RWPE2 (cell line): Measurements from ENCODE around the gene SLC39A11.
"Not testable (repeated sequence)": the region's sequence is repeated elsewhere in the genome, so short reads cannot be mapped to it uniquely, and the experiment has no call there.

Experiments used
- ATAC-seq: fragments of 200-7000 bp; cut with Tn5 transposase; 3 replicates; pipeline ENCODE4 v1.9.1; 2021; ENCODE audit warnings: low read depth
- DNase-seq: peaks from one replicate; pipeline ENCODE4 v3.0.0-alpha.2; 2020; ENCODE audit warnings: low spot score
- H3K27ac ChIP-seq: fragments of 450-650 bp; 2 replicates; pipeline ENCODE4 v1.5.1; 2017; ENCODE audit warnings: mild to moderate bottlenecking; ENCODE audit not compliant: poor library complexity, severe bottlenecking
- H3K27me3 ChIP-seq: fragments of 250-450 bp; sonication (Bioruptor Pico); 2 replicates; pipeline ENCODE4 v1.5.1; 2021; ENCODE audit warnings: mild to moderate bottlenecking, moderate library complexity; ENCODE audit not compliant: insufficient read depth, poor library complexity, severe bottlenecking
- H3K36me3 ChIP-seq: fragments of 250-450 bp; sonication (Bioruptor Pico); 2 replicates; pipeline ENCODE4 v1.5.1; 2020; ENCODE audit warnings: low read depth, mild to moderate bottlenecking, moderate library complexity
- H3K4me1 ChIP-seq: fragments of 250-450 bp; sonication (Bioruptor Pico); 2 replicates; pipeline ENCODE4 v1.5.1; 2021; ENCODE audit warnings: mild to moderate bottlenecking, moderate library complexity; ENCODE audit not compliant: insufficient read depth, poor library complexity, severe bottlenecking
- H3K4me3 ChIP-seq: fragments of 250-450 bp; sonication (Bioruptor Pico); 2 replicates; pipeline ENCODE4 v1.5.1; 2021; ENCODE audit warnings: mild to moderate bottlenecking, moderate library complexity; ENCODE audit not compliant: severe bottlenecking
- H3K9me3 ChIP-seq: fragments of 250-450 bp; sonication (Bioruptor Pico); 2 replicates; pipeline ENCODE4 v1.5.1; 2021; ENCODE audit warnings: mild to moderate bottlenecking, moderate library complexity; ENCODE audit not compliant: severe bottlenecking
- CTCF ChIP-seq: fragments of 450-650 bp; IDR thresholded peaks from one replicate; pipeline ENCODE4 v1.5.1; 2017; ENCODE audit warnings: mild to moderate bottlenecking, moderate library complexity; ENCODE audit not compliant: poor library complexity, severe bottlenecking

The SLC39A11 gene

GRCh38 chr17:72639711-72640110, 452.8 kb downstream of the SLC39A11 start:
- no peak for TF ChIP-seq CTCF
- Histone ChIP-seq H3K4me1 (peaks cover 8% of the 10 kb centered on the region), H3K9me3 (no peaks in the 10 kb centered on the region), H3K36me3 (no peaks in the 10 kb centered on the region), H3K4me3 (no peak overlapping the region), H3K27ac (no peak overlapping the region), H3K27me3 (no peaks in the 10 kb centered on the region)
- no peak for DNase-seq
- ATAC-seq = no peak; the same call in 2 of the 3 replicates

DNA sequence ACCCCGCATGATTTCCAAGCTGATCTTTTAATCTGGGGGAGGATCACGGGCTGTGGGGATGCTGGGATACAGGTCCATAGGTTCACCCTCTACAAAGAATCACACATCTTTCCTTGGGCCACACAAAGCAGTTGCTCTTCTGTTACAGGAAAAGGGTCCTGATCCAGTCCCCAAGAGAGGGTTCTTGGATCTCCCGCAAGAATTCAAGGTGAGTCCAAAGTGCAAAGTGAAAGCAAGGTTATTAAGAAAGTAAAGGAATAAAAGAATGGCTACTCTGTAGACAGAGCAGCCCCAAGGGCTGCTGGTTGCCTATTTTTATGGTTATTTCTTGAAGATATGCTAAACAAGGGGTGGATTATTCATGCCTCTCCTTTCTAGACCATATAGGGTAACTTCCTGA, 453.6 kb downstream of the SLC39A11 start:
- H3K36me3 ChIP-seq, H3K4me1 ChIP-seq, ATAC-seq, H3K9me3 ChIP-seq, H3K27ac ChIP-seq, DNase-seq, H3K4me3 ChIP-seq, H3K27me3 ChIP-seq: not testable (repeated sequence)

DNA sequence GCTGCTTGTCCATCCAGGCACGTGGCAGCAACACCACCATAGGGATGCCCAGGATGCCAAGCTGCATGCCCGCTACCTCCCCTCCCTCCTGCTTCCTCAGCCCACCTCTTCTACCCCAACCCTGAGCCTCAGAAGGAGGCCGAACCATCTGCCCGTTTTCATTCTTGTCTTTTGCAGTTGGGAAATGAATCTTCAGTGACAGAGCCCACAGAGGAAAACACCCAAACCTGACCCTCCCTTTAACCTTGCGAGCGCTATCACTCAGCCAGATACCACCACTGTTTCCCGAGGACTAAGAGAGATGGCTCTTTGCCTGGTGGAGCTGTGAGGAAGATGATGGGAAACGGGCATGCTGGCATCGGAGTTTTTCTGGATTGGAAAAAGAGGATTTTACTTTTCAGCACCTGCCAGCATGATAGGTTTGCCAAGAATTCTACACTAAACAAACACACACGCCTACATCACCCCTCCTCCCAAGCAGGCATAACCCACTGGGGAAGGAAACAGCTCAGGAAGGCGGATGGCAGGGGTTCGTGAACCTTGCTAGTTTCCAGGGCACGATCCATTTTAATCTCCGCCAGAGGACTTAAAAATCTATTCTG, 457.4 kb downstream of the SLC39A11 start:
- Histone ChIP-seq H3K4me3 (no peak overlapping the region), H3K36me3 (no peaks in the 10 kb centered on the region), H3K27ac (no peak overlapping the region), H3K4me1 (peaks cover 6% of the 10 kb centered on the region), H3K9me3 (no peaks in the 10 kb centered on the region), H3K27me3 (no peaks in the 10 kb centered on the region)
- DNase-seq = no peak
- TF ChIP-seq CTCF = no peak
- ATAC-seq = peak; percentile 40; the same call in 1 of the 3 replicates

DNA sequence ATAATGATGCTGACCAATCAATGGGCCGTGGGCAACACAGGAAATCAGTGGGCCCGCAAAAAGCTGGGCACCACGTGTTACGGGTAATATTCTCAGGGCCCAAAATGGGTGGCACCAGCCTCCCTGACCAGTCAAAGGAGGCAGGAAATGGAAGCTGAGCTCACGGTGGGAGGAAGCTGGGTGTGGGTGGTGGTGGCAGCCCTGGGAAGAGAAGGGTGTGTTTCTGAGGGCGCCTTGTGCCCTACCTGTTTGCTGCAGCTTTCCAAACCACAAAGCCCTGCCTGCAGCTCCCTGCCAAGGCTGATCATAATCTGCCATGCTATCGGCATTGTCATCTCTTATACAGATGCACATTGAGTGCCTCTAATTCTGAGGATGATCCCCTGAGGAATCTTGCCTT, 457.9 kb downstream of the SLC39A11 start:
- no peaks in the 10 kb centered on the region for H3K27me3 ChIP-seq
- peaks cover 6% of the 10 kb centered on the region for H3K4me1 ChIP-seq
- no peak for TF ChIP-seq CTCF
- no peaks in the 10 kb centered on the region for H3K9me3 ChIP-seq
- ATAC-seq (peak; percentile 51; the same call in 2 of the 3 replicates), DNase-seq (no peak)
- no peaks in the 10 kb centered on the region for H3K36me3 ChIP-seq
- H3K27ac ChIP-seq = no peak overlapping the region
- H3K4me3 ChIP-seq = no peak overlapping the region

DNA sequence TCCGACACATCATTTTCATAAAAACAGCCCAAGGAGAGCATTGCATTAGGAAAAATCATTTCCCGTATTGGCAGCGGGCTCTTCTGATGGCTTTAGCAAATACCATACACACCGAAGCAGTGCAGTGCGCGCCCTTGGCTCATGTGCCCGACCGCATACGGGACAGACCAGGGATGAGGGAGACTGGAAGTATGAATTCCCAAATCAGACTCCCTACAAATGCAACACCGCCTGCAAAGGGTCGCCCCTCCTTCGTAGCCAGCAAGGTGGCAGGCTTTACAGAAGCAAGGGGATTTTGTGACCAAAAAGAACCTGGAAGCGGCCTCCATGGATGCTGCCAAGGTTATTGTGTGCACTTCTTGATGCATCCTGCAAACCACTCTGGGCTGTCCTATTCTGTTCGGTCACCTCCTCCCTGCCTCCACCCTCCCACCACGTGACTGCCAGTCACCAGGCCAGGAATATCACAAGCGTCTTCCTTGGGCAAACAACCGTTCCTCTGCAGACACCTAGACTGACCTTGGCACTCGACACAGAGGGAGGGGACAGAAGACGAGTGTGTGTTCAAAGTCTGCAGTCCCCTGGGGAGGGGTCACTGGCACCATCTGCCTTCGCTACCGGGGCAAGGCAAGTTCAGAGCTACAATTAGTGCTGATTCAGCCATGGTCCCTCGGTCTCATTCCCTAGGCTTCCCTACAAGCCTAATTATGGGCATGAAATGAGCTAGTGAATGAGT, 460.4 kb downstream of the SLC39A11 start:
- H3K9me3 ChIP-seq = no peaks in the 10 kb centered on the region
- no peak for TF ChIP-seq CTCF
- no peaks in the 10 kb centered on the region for H3K27me3 ChIP-seq
- no peak overlapping the region for H3K27ac ChIP-seq
- no peaks in the 10 kb centered on the region for H3K36me3 ChIP-seq
- H3K4me1 ChIP-seq = peaks cover 6% of the 10 kb centered on the region
- no peak overlapping the region for H3K4me3 ChIP-seq
- DNase-seq = no peak
- no peak for ATAC-seq
